Gastrocnemius medialis (tissue), 4 donors: ENCODE measurements around the gene CCL19.
A peak's percentile ranks its signal among the peaks of the same experiment; 100 is the strongest.

ENCODE experiments used
- POLR2A ChIP-seq, 2 donors: fragments of 450-650 bp; IDR thresholded peaks; one replicate each; pipeline ENCODE4 v1.6.1; 2017; ENCODE audit warnings: antibody characterized with exemption in 2 of 2, mild to moderate bottlenecking in 2 of 2, moderate library complexity in 2 of 2
- TF ChIP-seq, protein P1 (sequence below), 5 experiments: fragments of 450-650 bp in 3 of 5; fragments of 200-600 bp in 2 of 5; sonication (generic) in 2 of 5; IDR thresholded peaks in 4 of 5; conservative IDR thresholded peaks in 1 of 5; 1 replicate in 4 of 5; 2 replicates in 1 of 5; pipeline ENCODE4 v1.5.1; 2016 to 2019; ENCODE audit warnings: antibody characterized with exemption in 5 of 5, mild to moderate bottlenecking in 3 of 5, moderate library complexity in 3 of 5

- TF ChIP-seq, protein P1, sequence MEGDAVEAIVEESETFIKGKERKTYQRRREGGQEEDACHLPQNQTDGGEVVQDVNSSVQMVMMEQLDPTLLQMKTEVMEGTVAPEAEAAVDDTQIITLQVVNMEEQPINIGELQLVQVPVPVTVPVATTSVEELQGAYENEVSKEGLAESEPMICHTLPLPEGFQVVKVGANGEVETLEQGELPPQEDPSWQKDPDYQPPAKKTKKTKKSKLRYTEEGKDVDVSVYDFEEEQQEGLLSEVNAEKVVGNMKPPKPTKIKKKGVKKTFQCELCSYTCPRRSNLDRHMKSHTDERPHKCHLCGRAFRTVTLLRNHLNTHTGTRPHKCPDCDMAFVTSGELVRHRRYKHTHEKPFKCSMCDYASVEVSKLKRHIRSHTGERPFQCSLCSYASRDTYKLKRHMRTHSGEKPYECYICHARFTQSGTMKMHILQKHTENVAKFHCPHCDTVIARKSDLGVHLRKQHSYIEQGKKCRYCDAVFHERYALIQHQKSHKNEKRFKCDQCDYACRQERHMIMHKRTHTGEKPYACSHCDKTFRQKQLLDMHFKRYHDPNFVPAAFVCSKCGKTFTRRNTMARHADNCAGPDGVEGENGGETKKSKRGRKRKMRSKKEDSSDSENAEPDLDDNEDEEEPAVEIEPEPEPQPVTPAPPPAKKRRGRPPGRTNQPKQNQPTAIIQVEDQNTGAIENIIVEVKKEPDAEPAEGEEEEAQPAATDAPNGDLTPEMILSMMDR (IDR thresholded peaks at IDR 0.05 in 4 of 5, conservative IDR thresholded peaks at IDR 0.05 in 1 of 5), result no peak
- peak; percentile 61 to 75 for TF ChIP-seq POLR2A (IDR thresholded peaks at IDR 0.05)
These were observed 39.0 kb downstream of the CCL19 start, which contains the start of gene IL11RA for GRCh38 chr9:34651876-34652601.
